ENCODE results near the gene SLC29A1.

Gene SLC29A1

GRCh38 chr6:44235891-44236516 lies 12.6 kb downstream of the SLC29A1 start:
- no peak overlapping the region for H3K27ac ChIP-seq (ENCODE audit: low read depth, low read length)
- no peak overlapping the region for H3K4ac ChIP-seq (ENCODE audit: low read depth, low read length)
- H3K27me3 ChIP-seq (ENCODE audit: insufficient read depth, low read length), result no peaks in the 10 kb centered on the region
- H4K8ac ChIP-seq (ENCODE audit: low read depth, low read length), result no peak overlapping the region
- DNase-seq, result peak in 1 of 2 donors; percentile 23
- no peak overlapping the region for H3K18ac ChIP-seq (ENCODE audit: low read length)
- no peak overlapping the region for H2BK12ac ChIP-seq (ENCODE audit: low read length)
- H3K4me1 ChIP-seq (ENCODE audit: control insufficient read depth in 1 of 2, insufficient read depth in 2 of 2, low read length in 2 of 2), result peaks cover 16 to 28% of the 10 kb centered on the region in 2 experiments
- no peak overlapping the region for H3K14ac ChIP-seq (ENCODE audit: low read length)
- no peak overlapping the region for H3K9ac ChIP-seq (ENCODE audit: low read length)
- no peak overlapping the region for H4K91ac ChIP-seq (ENCODE audit: low read depth, low read length)
- peaks cover 21% of the 10 kb centered on the region for H3K79me1 ChIP-seq (ENCODE audit: low read length)
- WGBS (ENCODE audit: extremely low coverage, insufficient coverage, insufficient read length), result no CpG with 5 or more reads among the region's 6 CpGs
- no peak overlapping the region for H3K4me2 ChIP-seq (ENCODE audit: low read length)
- no peak overlapping the region for H2AFZ ChIP-seq (ENCODE audit: insufficient read depth, low read length, poor library complexity)
- H2BK5ac ChIP-seq (ENCODE audit: low read depth, low read length, poor library complexity), result no peak overlapping the region
- no peak overlapping the region for H3K4me3 ChIP-seq (ENCODE audit: low read depth, low read length)
- H2BK120ac ChIP-seq (ENCODE audit: insufficient read depth, low read length, poor library complexity), result no peak overlapping the region
- peaks cover 18 to 34% of the 10 kb centered on the region in 2 experiments for H3K36me3 ChIP-seq (ENCODE audit: control insufficient read depth in 1 of 2, insufficient read depth in 2 of 2, low read length in 2 of 2)
- H3K23ac ChIP-seq (ENCODE audit: low read length), result no peak overlapping the region
- no peak overlapping the region for H4K12ac ChIP-seq (ENCODE audit: low read depth, low read length)
- H3K9me3 ChIP-seq (ENCODE audit: insufficient read depth, low read depth, low read length), result peaks cover 6% of the 10 kb centered on the region
- peaks cover 2% of the 10 kb centered on the region for H3K79me2 ChIP-seq (ENCODE audit: control insufficient read depth, insufficient read depth, low read length, poor library complexity)
- H2AK5ac ChIP-seq (ENCODE audit: low read length), result no peak overlapping the region

GRCh38 chr6:44237021-44237812 lies 13.8 kb downstream of the SLC29A1 start:
- H3K4me3 ChIP-seq (ENCODE audit: low read depth, low read length), result peak overlapping the region; percentile 75
- H3K4me1 ChIP-seq (ENCODE audit: control insufficient read depth in 1 of 2, insufficient read depth in 2 of 2, low read length in 2 of 2), result peaks cover 16 to 24% of the 10 kb centered on the region in 2 experiments
- H3K9me3 ChIP-seq (ENCODE audit: insufficient read depth, low read depth, low read length), result peaks cover 2% of the 10 kb centered on the region
- H2AFZ ChIP-seq (ENCODE audit: insufficient read depth, low read length, poor library complexity), result peak overlapping the region; percentile 96
- H4K91ac ChIP-seq (ENCODE audit: low read depth, low read length), result peak overlapping the region; percentile 84
- no CpG with 5 or more reads among the region's 22 CpGs for WGBS (ENCODE audit: extremely low coverage, insufficient coverage, insufficient read length)
- H2BK120ac ChIP-seq (ENCODE audit: insufficient read depth, low read length, poor library complexity), result peak overlapping the region; percentile 77
- peak; percentile 76 to 78 for DNase-seq
- H3K18ac ChIP-seq (ENCODE audit: low read length), result peak overlapping the region; percentile 61
- H3K27me3 ChIP-seq (ENCODE audit: insufficient read depth, low read length), result no peaks in the 10 kb centered on the region
- peak overlapping the region; percentile 11 for H3K14ac ChIP-seq (ENCODE audit: low read length)
- H2BK5ac ChIP-seq (ENCODE audit: low read depth, low read length, poor library complexity), result no peak overlapping the region
- no peak overlapping the region for H3K9ac ChIP-seq (ENCODE audit: low read length)
- no peak overlapping the region for H3K4ac ChIP-seq (ENCODE audit: low read depth, low read length)
- H3K27ac ChIP-seq (ENCODE audit: low read depth, low read length), result no peak overlapping the region
- no peak overlapping the region for H3K23ac ChIP-seq (ENCODE audit: low read length)
- H4K8ac ChIP-seq (ENCODE audit: low read depth, low read length), result peak overlapping the region; percentile 96
- H3K36me3 ChIP-seq (ENCODE audit: control insufficient read depth in 1 of 2, insufficient read depth in 2 of 2, low read length in 2 of 2), result peaks cover 12 to 25% of the 10 kb centered on the region in 2 experiments
- H2AK5ac ChIP-seq (ENCODE audit: low read length), result peak overlapping the region; percentile 85
- H2BK12ac ChIP-seq (ENCODE audit: low read length), result peak overlapping the region; percentile 75
- peaks cover 19% of the 10 kb centered on the region for H3K79me1 ChIP-seq (ENCODE audit: low read length)
- H3K4me2 ChIP-seq (ENCODE audit: low read length), result peak overlapping the region; percentile 91
- peaks cover 2% of the 10 kb centered on the region for H3K79me2 ChIP-seq (ENCODE audit: control insufficient read depth, insufficient read depth, low read length, poor library complexity)
- no peak overlapping the region for H4K12ac ChIP-seq (ENCODE audit: low read depth, low read length)

GRCh38 chr6:44237813-44238433 lies 14.5 kb downstream of the SLC29A1 start:
- Histone ChIP-seq H3K4ac (ENCODE audit: low read depth, low read length) (peak overlapping the region; percentile 53), H4K12ac (ENCODE audit: low read depth, low read length) (peak overlapping the region; percentile 14), H3K4me1 (ENCODE audit: control insufficient read depth in 1 of 2, insufficient read depth in 2 of 2, low read length in 2 of 2) (peaks cover 16 to 23% of the 10 kb centered on the region in 2 experiments), H3K27me3 (ENCODE audit: insufficient read depth, low read length) (no peaks in the 10 kb centered on the region), H4K8ac (ENCODE audit: low read depth, low read length) (peak overlapping the region; percentile 96), H2AFZ (ENCODE audit: insufficient read depth, low read length, poor library complexity) (peak overlapping the region; percentile 96), H3K18ac (ENCODE audit: low read length) (peak overlapping the region; percentile 71), H2BK120ac (ENCODE audit: insufficient read depth, low read length, poor library complexity) (peak overlapping the region; percentile 77), H3K27ac (ENCODE audit: low read depth, low read length) (peak overlapping the region; percentile 22), H2AK5ac (ENCODE audit: low read length) (peak overlapping the region; percentile 57), H3K36me3 (ENCODE audit: control insufficient read depth in 1 of 2, insufficient read depth in 2 of 2, low read length in 2 of 2) (peaks cover 8 to 19% of the 10 kb centered on the region in 2 experiments), H2BK12ac (ENCODE audit: low read length) (peak overlapping the region; percentile 70), H3K23ac (ENCODE audit: low read length) (no peak overlapping the region), H3K4me2 (ENCODE audit: low read length) (peak overlapping the region; percentile 91), H3K4me3 (ENCODE audit: low read depth, low read length) (peak overlapping the region; percentile 75), H3K79me1 (ENCODE audit: low read length) (peaks cover 18% of the 10 kb centered on the region), H3K9ac (ENCODE audit: low read length) (peak overlapping the region; percentile 56), H4K91ac (ENCODE audit: low read depth, low read length) (peak overlapping the region; percentile 84), H3K9me3 (ENCODE audit: insufficient read depth, low read depth, low read length) (peaks cover 4% of the 10 kb centered on the region), H3K14ac (ENCODE audit: low read length) (peak overlapping the region; percentile 84), H2BK5ac (ENCODE audit: low read depth, low read length, poor library complexity) (peak overlapping the region; percentile 47), H3K79me2 (ENCODE audit: control insufficient read depth, insufficient read depth, low read length, poor library complexity) (peaks cover 2% of the 10 kb centered on the region)
- WGBS (ENCODE audit: extremely low coverage, insufficient coverage, insufficient read length), result no CpG with 5 or more reads among the region's 42 CpGs
- DNase-seq, result peak; percentile 66 to 86

- H3K27ac ChIP-seq (ENCODE audit: low read depth, low read length), result no peak overlapping the region
- no peaks in the 10 kb centered on the region for H3K27me3 ChIP-seq (ENCODE audit: insufficient read depth, low read length)
Observed at GRCh38 chr6:44238687-44239350, 15.4 kb downstream of the SLC29A1 start.

More at GRCh38 chr6:44238687-44239350, 15.4 kb downstream of the SLC29A1 start:
- Histone ChIP-seq H2AFZ (ENCODE audit: insufficient read depth, low read length, poor library complexity) (no peak overlapping the region), H3K79me2 (ENCODE audit: control insufficient read depth, insufficient read depth, low read length, poor library complexity) (peaks cover 2% of the 10 kb centered on the region), H3K14ac (ENCODE audit: low read length) (no peak overlapping the region), H3K4me1 (ENCODE audit: control insufficient read depth in 1 of 2, insufficient read depth in 2 of 2, low read length in 2 of 2) (peaks cover 12 to 14% of the 10 kb centered on the region in 2 experiments), H2BK120ac (ENCODE audit: insufficient read depth, low read length, poor library complexity) (no peak overlapping the region), H3K18ac (ENCODE audit: low read length) (no peak overlapping the region), H3K36me3 (ENCODE audit: control insufficient read depth in 1 of 2, insufficient read depth in 2 of 2, low read length in 2 of 2) (peaks cover 3 to 11% of the 10 kb centered on the region in 2 experiments), H4K8ac (ENCODE audit: low read depth, low read length) (no peak overlapping the region), H3K9ac (ENCODE audit: low read length) (no peak overlapping the region), H3K9me3 (ENCODE audit: insufficient read depth, low read depth, low read length) (peaks cover 4% of the 10 kb centered on the region), H3K4ac (ENCODE audit: low read depth, low read length) (no peak overlapping the region), H4K91ac (ENCODE audit: low read depth, low read length) (no peak overlapping the region), H2AK5ac (ENCODE audit: low read length) (no peak overlapping the region), H2BK12ac (ENCODE audit: low read length) (no peak overlapping the region), H4K12ac (ENCODE audit: low read depth, low read length) (no peak overlapping the region), H2BK5ac (ENCODE audit: low read depth, low read length, poor library complexity) (no peak overlapping the region), H3K79me1 (ENCODE audit: low read length) (peaks cover 13% of the 10 kb centered on the region), H3K4me2 (ENCODE audit: low read length) (no peak overlapping the region), H3K4me3 (ENCODE audit: low read depth, low read length) (no peak overlapping the region), H3K23ac (ENCODE audit: low read length) (peak overlapping the region; percentile 28)
- no peak for DNase-seq
- no CpG with 5 or more reads among the region's 7 CpGs for WGBS (ENCODE audit: extremely low coverage, insufficient coverage, insufficient read length)
